ENCODE results near the gene TBL3. TPM values are rescaled to one million over a fixed set of nuclear protein-coding genes. Genes with fewer than 3 reads are reported as not detected.

The TBL3 gene
- total and polyA plus RNA-seq, 9 of the 15 experiments (the other 6 are each of a cell fraction or from before 2014, with no cell fraction given): 0.97 to 117 (median 24.5) TPM

DNA sequence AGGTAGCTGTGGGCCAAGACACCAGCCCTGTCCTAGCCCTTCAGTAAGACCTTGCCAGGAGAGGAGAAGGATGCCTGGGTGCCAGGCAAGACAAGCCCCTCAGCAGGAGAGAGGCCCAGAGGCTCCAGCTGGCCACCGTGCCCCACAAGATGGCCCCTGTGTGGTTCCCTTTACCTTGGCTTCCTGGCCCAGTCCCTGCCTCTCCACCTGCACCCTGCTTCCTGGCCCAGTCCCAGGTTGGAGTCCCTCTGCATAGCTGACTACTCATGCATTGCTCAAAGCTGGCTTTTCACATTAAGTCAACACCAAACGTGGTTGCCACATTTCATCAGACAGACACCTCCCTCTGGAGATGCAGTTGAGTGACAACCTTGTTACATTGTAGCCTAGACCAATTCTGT lies 21.9 kb downstream of the TBL3 start (continued):
- TF ChIP-seq TAF1 (IDR thresholded peaks at IDR 0.05; ENCODE audit: control insufficient read depth, extremely low read depth, insufficient read depth, low read length, severe bottlenecking) (no peak), ZKSCAN3 (CRISPR knock-in tag; IDR thresholded peaks at IDR 0.05) (no peak), HSF4 (CRISPR knock-in tag; IDR thresholded peaks at IDR 0.05; ENCODE audit: borderline replicate concordance) (no peak), HES1 (IDR thresholded peaks at IDR 0.05; ENCODE audit: low read depth) (no peak), TBP (optimal IDR thresholded peaks at IDR 0.05; ENCODE audit: low read depth, low read length) (no peak), DDX20 (tag; IDR thresholded peaks at IDR 0.05; ENCODE audit: low read depth) (no peak), CEBPB (tag; IDR thresholded peaks at IDR 0.05) (peak; percentile 53), ZNF780A (CRISPR knock-in tag; IDR thresholded peaks at IDR 0.05) (no peak), ZNF184 (CRISPR knock-in tag; IDR thresholded peaks at IDR 0.05) (no peak), SIN3B (IDR thresholded peaks at IDR 0.05; ENCODE audit: low read depth) (no peak), EWSR1 (IDR thresholded peaks at IDR 0.05; ENCODE audit: borderline replicate concordance, low read depth, partially characterized antibody) (no peak), E2F1 (CRISPR knock-in tag; IDR thresholded peaks at IDR 0.05) (no peak), DMBX1 (CRISPR knock-in tag; IDR thresholded peaks at IDR 0.05; ENCODE audit: borderline replicate concordance) (peak; percentile 77; the same call in 1 of the 2 replicates), MEIS2 (IDR thresholded peaks at IDR 0.05; ENCODE audit: partially characterized antibody) (peak; percentile 51), HCFC1 (IDR thresholded peaks at IDR 0.05; ENCODE audit: low read depth, low read length) (no peak), SMC3 (conservative IDR thresholded peaks at IDR 0.05; ENCODE audit: insufficient read depth, low read depth, low read length) (no peak)
- TF ChIP-seq, protein P1, sequence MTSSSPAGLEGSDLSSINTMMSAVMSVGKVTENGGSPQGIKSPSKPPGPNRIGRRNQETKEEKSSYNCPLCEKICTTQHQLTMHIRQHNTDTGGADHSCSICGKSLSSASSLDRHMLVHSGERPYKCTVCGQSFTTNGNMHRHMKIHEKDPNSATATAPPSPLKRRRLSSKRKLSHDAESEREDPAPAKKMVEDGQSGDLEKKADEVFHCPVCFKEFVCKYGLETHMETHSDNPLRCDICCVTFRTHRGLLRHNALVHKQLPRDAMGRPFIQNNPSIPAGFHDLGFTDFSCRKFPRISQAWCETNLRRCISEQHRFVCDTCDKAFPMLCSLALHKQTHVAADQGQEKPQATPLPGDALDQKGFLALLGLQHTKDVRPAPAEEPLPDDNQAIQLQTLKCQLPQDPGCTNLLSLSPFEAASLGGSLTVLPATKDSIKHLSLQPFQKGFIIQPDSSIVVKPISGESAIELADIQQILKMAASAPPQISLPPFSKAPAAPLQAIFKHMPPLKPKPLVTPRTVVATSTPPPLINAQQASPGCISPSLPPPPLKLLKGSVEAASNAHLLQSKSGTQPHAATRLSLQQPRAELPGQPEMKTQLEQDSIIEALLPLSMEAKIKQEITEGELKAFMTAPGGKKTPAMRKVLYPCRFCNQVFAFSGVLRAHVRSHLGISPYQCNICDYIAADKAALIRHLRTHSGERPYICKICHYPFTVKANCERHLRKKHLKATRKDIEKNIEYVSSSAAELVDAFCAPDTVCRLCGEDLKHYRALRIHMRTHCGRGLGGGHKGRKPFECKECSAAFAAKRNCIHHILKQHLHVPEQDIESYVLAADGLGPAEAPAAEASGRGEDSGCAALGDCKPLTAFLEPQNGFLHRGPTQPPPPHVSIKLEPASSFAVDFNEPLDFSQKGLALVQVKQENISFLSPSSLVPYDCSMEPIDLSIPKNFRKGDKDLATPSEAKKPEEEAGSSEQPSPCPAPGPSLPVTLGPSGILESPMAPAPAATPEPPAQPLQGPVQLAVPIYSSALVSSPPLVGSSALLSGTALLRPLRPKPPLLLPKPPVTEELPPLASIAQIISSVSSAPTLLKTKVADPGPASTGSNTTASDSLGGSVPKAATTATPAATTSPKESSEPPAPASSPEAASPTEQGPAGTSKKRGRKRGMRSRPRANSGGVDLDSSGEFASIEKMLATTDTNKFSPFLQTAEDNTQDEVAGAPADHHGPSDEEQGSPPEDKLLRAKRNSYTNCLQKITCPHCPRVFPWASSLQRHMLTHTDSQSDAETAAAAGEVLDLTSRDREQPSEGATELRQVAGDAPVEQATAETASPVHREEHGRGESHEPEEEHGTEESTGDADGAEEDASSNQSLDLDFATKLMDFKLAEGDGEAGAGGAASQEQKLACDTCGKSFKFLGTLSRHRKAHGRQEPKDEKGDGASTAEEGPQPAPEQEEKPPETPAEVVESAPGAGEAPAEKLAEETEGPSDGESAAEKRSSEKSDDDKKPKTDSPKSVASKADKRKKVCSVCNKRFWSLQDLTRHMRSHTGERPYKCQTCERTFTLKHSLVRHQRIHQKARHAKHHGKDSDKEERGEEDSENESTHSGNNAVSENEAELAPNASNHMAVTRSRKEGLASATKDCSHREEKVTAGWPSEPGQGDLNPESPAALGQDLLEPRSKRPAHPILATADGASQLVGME (CRISPR knock-in tag; IDR thresholded peaks at IDR 0.05): no peak
- TF ChIP-seq, protein P2, sequence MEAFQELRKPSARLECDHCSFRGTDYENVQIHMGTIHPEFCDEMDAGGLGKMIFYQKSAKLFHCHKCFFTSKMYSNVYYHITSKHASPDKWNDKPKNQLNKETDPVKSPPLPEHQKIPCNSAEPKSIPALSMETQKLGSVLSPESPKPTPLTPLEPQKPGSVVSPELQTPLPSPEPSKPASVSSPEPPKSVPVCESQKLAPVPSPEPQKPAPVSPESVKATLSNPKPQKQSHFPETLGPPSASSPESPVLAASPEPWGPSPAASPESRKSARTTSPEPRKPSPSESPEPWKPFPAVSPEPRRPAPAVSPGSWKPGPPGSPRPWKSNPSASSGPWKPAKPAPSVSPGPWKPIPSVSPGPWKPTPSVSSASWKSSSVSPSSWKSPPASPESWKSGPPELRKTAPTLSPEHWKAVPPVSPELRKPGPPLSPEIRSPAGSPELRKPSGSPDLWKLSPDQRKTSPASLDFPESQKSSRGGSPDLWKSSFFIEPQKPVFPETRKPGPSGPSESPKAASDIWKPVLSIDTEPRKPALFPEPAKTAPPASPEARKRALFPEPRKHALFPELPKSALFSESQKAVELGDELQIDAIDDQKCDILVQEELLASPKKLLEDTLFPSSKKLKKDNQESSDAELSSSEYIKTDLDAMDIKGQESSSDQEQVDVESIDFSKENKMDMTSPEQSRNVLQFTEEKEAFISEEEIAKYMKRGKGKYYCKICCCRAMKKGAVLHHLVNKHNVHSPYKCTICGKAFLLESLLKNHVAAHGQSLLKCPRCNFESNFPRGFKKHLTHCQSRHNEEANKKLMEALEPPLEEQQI (IDR thresholded peaks at IDR 0.05): no peak
